NCI-H1436 (cell line): ENCODE measurements around the gene ASH1L.
"Not testable (repeated sequence)": the region's sequence is repeated elsewhere in the genome, so short reads cannot be mapped to it uniquely, and the experiment has no call there.

Experiments used
- DNase-seq: peaks from one replicate; lab custom pipeline; 2025; lab: John Stamatoyannopoulos, UW

Gene ASH1L

GRCh38 chr1:155328856-155329255 is 233.7 kb downstream of the ASH1L start:
- not testable (repeated sequence) for DNase-seq

GRCh38 chr1:155327981-155328380 is 234.6 kb downstream of the ASH1L start:
- no peak for DNase-seq

GRCh38 chr1:155326631-155327037 is 236.0 kb downstream of the ASH1L start:
- no peak for DNase-seq

GRCh38 chr1:155326020-155326526 is 236.5 kb downstream of the ASH1L start:
- no peak for DNase-seq

GRCh38 chr1:155325603-155325893 is 237.1 kb downstream of the ASH1L start:
- no peak for DNase-seq

- no peak for DNase-seq
Observed at GRCh38 chr1:155324717-155325602, 237.6 kb downstream of the ASH1L start.

- DNase-seq = peak; percentile 91
Observed at GRCh38 chr1:155324037-155324716, 238.4 kb downstream of the ASH1L start.

- DNase-seq = peak; percentile 69
Observed at GRCh38 chr1:155323729-155324036, 238.9 kb downstream of the ASH1L start.

- peak; percentile 77 for DNase-seq
Observed at GRCh38 chr1:155322953-155323728, 239.5 kb downstream of the ASH1L start.

- DNase-seq = no peak
Observed at GRCh38 chr1:155322571-155322952, 240.0 kb downstream of the ASH1L start.

- no peak for DNase-seq
Observed at GRCh38 chr1:155321639-155322503, 240.7 kb downstream of the ASH1L start.

GRCh38 chr1:155320661-155321617 is 241.7 kb downstream of the ASH1L start, which contains the start of gene RUSC1:
Gene RUSC1 (plus strand): TSS chr1:155320894. CDS start chr1:155321774, 880 bp downstream.
- peak; percentile 52 for DNase-seq

- DNase-seq = no peak
Observed at GRCh38 chr1:155320252-155320651, 242.4 kb downstream of the ASH1L start.

- no peak for DNase-seq
Observed at GRCh38 chr1:155319536-155319935, 243.1 kb downstream of the ASH1L start.

- no peak for DNase-seq
Observed at GRCh38 chr1:155318082-155318481, 244.5 kb downstream of the ASH1L start.

GRCh38 chr1:155316922-155317321 is 245.7 kb downstream of the ASH1L start:
- DNase-seq = no peak

GRCh38 chr1:155313261-155313660 is 249.3 kb downstream of the ASH1L start:
- no peak for DNase-seq

GRCh38 chr1:155309423-155310021 is 253.1 kb downstream of the ASH1L start:
- DNase-seq = no peak

- peak; percentile 97 for DNase-seq
Observed at GRCh38 chr1:155308493-155309422, 253.8 kb downstream of the ASH1L start, which contains the start of gene FDPS. Gene FDPS (plus strand): TSS chr1:155308866. CDS start chr1:155309790, 924 bp downstream.
